Activated CD8-positive, alpha-beta T cell treated with anti-CD3 and anti-CD28 coated beads, Interleukin-2, amount 10 ng/mL, durations not matched to agents 7 days and 5 days (primary cell): ENCODE results near the gene SLC25A46. TPM values are rescaled to one million over a fixed set of nuclear protein-coding genes. Genes with fewer than 3 reads are reported as not detected.
"Not testable (repeated sequence)": the region's sequence is repeated elsewhere in the genome, so short reads cannot be mapped to it uniquely, and the experiment has no call there.

Experiments
- ATAC-seq: fragments of 150-1000 bp; cut with Tn5 transposase; one replicate; pipeline ENCODE4 v1.10.0; 2021; ENCODE audit warnings: moderate library complexity
- CTCF ChIA-PET: fragments of 350-600 bp; sonication (Branson Sonifier 250); formaldehyde crosslinking; loops from one replicate; lab custom pipeline; 2021; ENCODE audit warnings: antibody characterized with exemption; lab: Charles Lee
- POLR2A ChIA-PET: fragments of 350-600 bp; sonication (Branson Sonifier 250); formaldehyde crosslinking; loops from one replicate; lab custom pipeline; 2021; ENCODE audit warnings: antibody characterized with exemption; lab: Charles Lee
- DNase-seq: peaks from one replicate; pipeline ENCODE4 v3.0.0-alpha.2; 2020
- H3K27ac Mint-ChIP-seq: one replicate; pipeline ENCODE4 v1.8.0; 2021; ENCODE audit warnings: mild to moderate bottlenecking, mixed read lengths
- H3K27me3 Mint-ChIP-seq: one replicate; pipeline ENCODE4 v1.8.0; 2021; ENCODE audit warnings: low read depth, mixed read lengths
- H3K36me3 Mint-ChIP-seq: one replicate; pipeline ENCODE4 v1.8.0; 2021; ENCODE audit warnings: low read depth, mixed read lengths
- H3K4me1 Mint-ChIP-seq: one replicate; pipeline ENCODE4 v1.8.0; 2021; ENCODE audit warnings: low read depth, mixed read lengths
- H3K4me3 Mint-ChIP-seq: one replicate; pipeline ENCODE4 v1.8.0; 2021; ENCODE audit warnings: mild to moderate bottlenecking, mixed read lengths
- H3K9me3 Mint-ChIP-seq: one replicate; pipeline ENCODE4 v1.8.0; 2022; ENCODE audit warnings: mixed read lengths; ENCODE audit not compliant: insufficient read depth
- total RNA-seq, 2 experiments: library from RNA; stranded (reverse); gene quantifications; one replicate each; pipeline ENCODE4 v1.2.3, GENCODE V29; 2021

The SLC25A46 gene
- total RNA-seq: 10 to 100 TPM; 41.1 to 47.3 TPM

GRCh38 chr5:110738812-110739651 is at the start of gene SLC25A46:
Gene SLC25A46, plus strand, starts transcription at chr5:110739007. Its CDS starts 113 bp downstream, at chr5:110739120.
- ChIA-PET CTCF (interaction anchor here (0.9 to 2.8 kb wide), 3 partner anchors 13 to 793 kb away, joined by 3 to 13 read pairs (median 3); no protein-coding TSS in a partner anchor), POLR2A (interaction anchor here (0.6 to 3.7 kb wide), 7 partner anchors 10 to 1422 kb away, joined by 3 to 47 read pairs (median 3); partner anchors contain the start of gene TMEM232)
- Mint-ChIP-seq H3K4me1 (peaks cover 28% of the 10 kb centered on the region), H3K9me3 (no peaks in the 10 kb centered on the region), H3K27me3 (peaks cover 15% of the 10 kb centered on the region), H3K4me3 (peak within 1 kb of the TSS; percentile 90), H3K27ac (peak within 1 kb of the TSS; percentile 94), H3K36me3 (peaks cover 11% of the 10 kb centered on the region)
- ATAC-seq (peak; percentile 85), DNase-seq (peak; percentile 93)

- H3K27ac Mint-ChIP-seq, ATAC-seq, H3K27me3 Mint-ChIP-seq, H3K9me3 Mint-ChIP-seq, H3K4me3 Mint-ChIP-seq, DNase-seq, CTCF ChIA-PET, POLR2A ChIA-PET, H3K36me3 Mint-ChIP-seq: not testable (repeated sequence)
- H3K4me1 Mint-ChIP-seq: peaks cover 11% of the 10 kb centered on the region
Measured at GRCh38 chr5:110690587-110690986, 48.2 kb upstream of the SLC25A46 start.

- H3K27me3 Mint-ChIP-seq, H3K4me1 Mint-ChIP-seq, DNase-seq, H3K9me3 Mint-ChIP-seq, H3K27ac Mint-ChIP-seq, ATAC-seq, H3K36me3 Mint-ChIP-seq, POLR2A ChIA-PET, CTCF ChIA-PET, H3K4me3 Mint-ChIP-seq: not testable (repeated sequence)
Measured at GRCh38 chr5:110692669-110693068, 46.1 kb upstream of the SLC25A46 start.

- Mint-ChIP-seq H3K4me1 (no peaks in the 10 kb centered on the region), H3K27ac (no peak overlapping the region), H3K27me3 (peaks cover 8% of the 10 kb centered on the region), H3K4me3 (no peak overlapping the region), H3K36me3 (no peaks in the 10 kb centered on the region), H3K9me3 (no peaks in the 10 kb centered on the region)
- POLR2A ChIA-PET: no interaction called here
- CTCF ChIA-PET: no interaction called here
- ATAC-seq (no peak), DNase-seq (no peak)
Measured at GRCh38 chr5:110702300-110702699, 36.5 kb upstream of the SLC25A46 start.

- no peak for DNase-seq
- ChIA-PET CTCF (no interaction called here), POLR2A (no interaction called here)
- Mint-ChIP-seq H3K27me3 (peaks cover 8% of the 10 kb centered on the region), H3K9me3 (no peaks in the 10 kb centered on the region), H3K4me3 (no peak overlapping the region), H3K27ac (no peak overlapping the region), H3K36me3 (no peaks in the 10 kb centered on the region), H3K4me1 (no peaks in the 10 kb centered on the region)
- no peak for ATAC-seq
Measured at GRCh38 chr5:110702704-110703103, 36.1 kb upstream of the SLC25A46 start.

- peaks cover 8% of the 10 kb centered on the region for H3K27me3 Mint-ChIP-seq
- no peak overlapping the region for H3K4me3 Mint-ChIP-seq
- DNase-seq (no peak), ATAC-seq (no peak)
- no peaks in the 10 kb centered on the region for H3K9me3 Mint-ChIP-seq
- no peak overlapping the region for H3K27ac Mint-ChIP-seq
- H3K4me1 Mint-ChIP-seq: no peaks in the 10 kb centered on the region
- POLR2A ChIA-PET: no interaction called here
- CTCF ChIA-PET: no interaction called here
- no peaks in the 10 kb centered on the region for H3K36me3 Mint-ChIP-seq
Measured at GRCh38 chr5:110703481-110703880, 35.3 kb upstream of the SLC25A46 start.

GRCh38 chr5:110705349-110705748 is 33.5 kb upstream of the SLC25A46 start:
- Mint-ChIP-seq H3K36me3 (no peaks in the 10 kb centered on the region), H3K4me3 (no peak overlapping the region), H3K4me1 (no peaks in the 10 kb centered on the region), H3K9me3 (no peaks in the 10 kb centered on the region), H3K27ac (no peak overlapping the region), H3K27me3 (peaks cover 8% of the 10 kb centered on the region)
- ATAC-seq: no peak
- POLR2A ChIA-PET: no interaction called here
- DNase-seq: no peak
- CTCF ChIA-PET: no interaction called here

GRCh38 chr5:110707260-110707844 is 31.5 kb upstream of the SLC25A46 start:
- DNase-seq (no peak), ATAC-seq (no peak)
- ChIA-PET POLR2A (no interaction called here), CTCF (no interaction called here)
- H3K27me3 Mint-ChIP-seq: peaks cover 9% of the 10 kb centered on the region
- H3K27ac Mint-ChIP-seq: no peak overlapping the region
- H3K36me3 Mint-ChIP-seq: no peaks in the 10 kb centered on the region
- H3K4me3 Mint-ChIP-seq: no peak overlapping the region
- H3K9me3 Mint-ChIP-seq: no peaks in the 10 kb centered on the region
- H3K4me1 Mint-ChIP-seq: no peaks in the 10 kb centered on the region

- H3K4me3 Mint-ChIP-seq: no peak overlapping the region
- peaks cover 2% of the 10 kb centered on the region for H3K27me3 Mint-ChIP-seq
- H3K36me3 Mint-ChIP-seq: no peaks in the 10 kb centered on the region
- H3K9me3 Mint-ChIP-seq: no peaks in the 10 kb centered on the region
- H3K4me1 Mint-ChIP-seq: no peaks in the 10 kb centered on the region
- DNase-seq: no peak
- no peak for ATAC-seq
- ChIA-PET POLR2A (no interaction called here), CTCF (no interaction called here)
- no peak overlapping the region for H3K27ac Mint-ChIP-seq
Measured at GRCh38 chr5:110716247-110717245, 22.3 kb upstream of the SLC25A46 start.

GRCh38 chr5:110718311-110718710 is 20.5 kb upstream of the SLC25A46 start:
- ChIA-PET POLR2A (no interaction called here), CTCF (no interaction called here)
- Mint-ChIP-seq H3K4me3 (no peak overlapping the region), H3K4me1 (no peaks in the 10 kb centered on the region), H3K9me3 (no peaks in the 10 kb centered on the region), H3K27ac (no peak overlapping the region), H3K27me3 (peaks cover 2% of the 10 kb centered on the region), H3K36me3 (no peaks in the 10 kb centered on the region)
- ATAC-seq: no peak
- DNase-seq: no peak

- Mint-ChIP-seq H3K9me3 (no peaks in the 10 kb centered on the region), H3K27me3 (no peaks in the 10 kb centered on the region), H3K4me1 (peaks cover 9% of the 10 kb centered on the region), H3K27ac (peak within 1 kb of the TSS; percentile 36), H3K4me3 (peak within 1 kb of the TSS; percentile 80), H3K36me3 (no peaks in the 10 kb centered on the region)
- ATAC-seq (peak; percentile 100), DNase-seq (peak; percentile 74)
- CTCF ChIA-PET: no interaction called here
- POLR2A ChIA-PET: interaction anchor here (0.7 kb wide), 1 partner anchor 12 kb away, joined by 3 read pairs; the partner anchor contains the start of gene SLC25A46
Measured at GRCh38 chr5:110726249-110727024, 12.4 kb upstream of the SLC25A46 start, which contains the start of gene TMEM232. Gene TMEM232, minus strand, starts transcription at chr5:110726671. Its CDS starts 59,319 bp downstream, at chr5:110667352.
